Measurements from ENCODE around the gene CHRNA4. TPM values are rescaled to one million over a fixed set of nuclear protein-coding genes. Genes with fewer than 3 reads are reported as not detected.

CHRNA4 gene
- polyA plus RNA-seq, 1 donor from 2014 or later, result not detected

- H3K4me3 Mint-ChIP-seq, result no peak overlapping the region
- H3K27me3 Mint-ChIP-seq, result peaks cover 5% of the 10 kb centered on the region
- H3K4me1 Mint-ChIP-seq, result peaks cover 0 to 5% (median 4%) of the 10 kb centered on the region in 3 donors
- no peak overlapping the region for H3K27ac Mint-ChIP-seq
- no peaks in the 10 kb centered on the region for H3K36me3 Mint-ChIP-seq
- peaks cover 0 to 2% (median 0%) of the 10 kb centered on the region in 3 donors for H3K9me3 Mint-ChIP-seq
Measured at GRCh38 chr20:63325021-63325471, 36.1 kb downstream of the CHRNA4 start.

- Mint-ChIP-seq H3K4me3 (peak overlapping the region in 1 of 4 donors; percentile 30), H3K27ac (peak overlapping the region in 1 of 3 donors; percentile 29), H3K36me3 (no peaks in the 10 kb centered on the region), H3K4me1 (peaks cover 0 to 5% (median 4%) of the 10 kb centered on the region in 3 donors), H3K27me3 (peaks cover 5% of the 10 kb centered on the region), H3K9me3 (no peaks in the 10 kb centered on the region)
Measured at GRCh38 chr20:63323357-63323981, 37.7 kb downstream of the CHRNA4 start.

- H3K36me3 Mint-ChIP-seq, result no peaks in the 10 kb centered on the region
- no peak overlapping the region for H3K4me3 Mint-ChIP-seq
- peaks cover 5% of the 10 kb centered on the region for H3K27me3 Mint-ChIP-seq
- H3K27ac Mint-ChIP-seq, result no peak overlapping the region
- H3K9me3 Mint-ChIP-seq, result no peaks in the 10 kb centered on the region
- H3K4me1 Mint-ChIP-seq, result peaks cover 0 to 5% (median 4%) of the 10 kb centered on the region in 3 donors
Measured at GRCh38 chr20:63322933-63323273, 38.2 kb downstream of the CHRNA4 start.

- H3K4me1 Mint-ChIP-seq, result peaks cover 0 to 5% (median 4%) of the 10 kb centered on the region in 3 donors
- no peak overlapping the region for H3K27ac Mint-ChIP-seq
- H3K27me3 Mint-ChIP-seq, result peaks cover 5% of the 10 kb centered on the region
- no peaks in the 10 kb centered on the region for H3K9me3 Mint-ChIP-seq
- H3K4me3 Mint-ChIP-seq, result no peak overlapping the region
- no peaks in the 10 kb centered on the region for H3K36me3 Mint-ChIP-seq
Measured at GRCh38 chr20:63322146-63322932, 38.8 kb downstream of the CHRNA4 start.

GRCh38 chr20:63321148-63321831, 39.9 kb downstream of the CHRNA4 start:
- no peak overlapping the region for H3K27ac Mint-ChIP-seq
- no peaks in the 10 kb centered on the region for H3K9me3 Mint-ChIP-seq
- H3K36me3 Mint-ChIP-seq, result no peaks in the 10 kb centered on the region
- no peak overlapping the region for H3K4me3 Mint-ChIP-seq
- H3K27me3 Mint-ChIP-seq, result peaks cover 5% of the 10 kb centered on the region
- peaks cover 0 to 2% (median 0%) of the 10 kb centered on the region in 3 donors for H3K4me1 Mint-ChIP-seq

- H3K27ac Mint-ChIP-seq, result no peak overlapping the region
- H3K4me3 Mint-ChIP-seq, result no peak overlapping the region
- peaks cover 0 to 2% (median 0%) of the 10 kb centered on the region in 3 donors for H3K4me1 Mint-ChIP-seq
- H3K9me3 Mint-ChIP-seq, result no peaks in the 10 kb centered on the region
- H3K36me3 Mint-ChIP-seq, result no peaks in the 10 kb centered on the region
- H3K27me3 Mint-ChIP-seq, result peaks cover 8% of the 10 kb centered on the region
Measured at GRCh38 chr20:63320616-63321147, 40.5 kb downstream of the CHRNA4 start.

- peaks cover 0 to 2% (median 0%) of the 10 kb centered on the region in 3 donors for H3K4me1 Mint-ChIP-seq
- peaks cover 12% of the 10 kb centered on the region for H3K27me3 Mint-ChIP-seq
- no peak overlapping the region for H3K4me3 Mint-ChIP-seq
Measured at GRCh38 chr20:63320041-63320511, 41.1 kb downstream of the CHRNA4 start.

GRCh38 chr20:63319164-63320040, 41.7 kb downstream of the CHRNA4 start:
- Mint-ChIP-seq H3K4me3 (no peak overlapping the region), H3K4me1 (peaks cover 0 to 2% (median 0%) of the 10 kb centered on the region in 3 donors), H3K27me3 (peaks cover 12% of the 10 kb centered on the region), H3K27ac (no peak overlapping the region), H3K9me3 (no peaks in the 10 kb centered on the region), H3K36me3 (no peaks in the 10 kb centered on the region)

More at GRCh38 chr20:63320041-63320511, 41.1 kb downstream of the CHRNA4 start:
- H3K9me3 Mint-ChIP-seq, result no peaks in the 10 kb centered on the region
- H3K36me3 Mint-ChIP-seq, result no peaks in the 10 kb centered on the region
- H3K27ac Mint-ChIP-seq, result no peak overlapping the region

- H3K36me3 Mint-ChIP-seq, result no peaks in the 10 kb centered on the region
- H3K4me3 Mint-ChIP-seq, result no peak overlapping the region
- H3K27ac Mint-ChIP-seq, result no peak overlapping the region
- peaks cover 10% of the 10 kb centered on the region for H3K27me3 Mint-ChIP-seq
- no peaks in the 10 kb centered on the region for H3K9me3 Mint-ChIP-seq
- peaks cover 0 to 2% (median 0%) of the 10 kb centered on the region in 3 donors for H3K4me1 Mint-ChIP-seq
Measured at GRCh38 chr20:63318391-63319163, 42.6 kb downstream of the CHRNA4 start.

GRCh38 chr20:63317601-63318291, 43.4 kb downstream of the CHRNA4 start:
- Mint-ChIP-seq H3K27me3 (peaks cover 8% of the 10 kb centered on the region), H3K4me3 (no peak overlapping the region), H3K27ac (no peak overlapping the region), H3K36me3 (no peaks in the 10 kb centered on the region), H3K4me1 (no peaks in the 10 kb centered on the region), H3K9me3 (no peaks in the 10 kb centered on the region)

GRCh38 chr20:63317061-63317460, 44.1 kb downstream of the CHRNA4 start:
- no peaks in the 10 kb centered on the region for H3K36me3 Mint-ChIP-seq
- H3K27ac Mint-ChIP-seq, result no peak overlapping the region
- no peak overlapping the region for H3K4me3 Mint-ChIP-seq
- H3K27me3 Mint-ChIP-seq, result peaks cover 8% of the 10 kb centered on the region
- no peaks in the 10 kb centered on the region for H3K9me3 Mint-ChIP-seq
- no peaks in the 10 kb centered on the region for H3K4me1 Mint-ChIP-seq

GRCh38 chr20:63316502-63316921, 44.6 kb downstream of the CHRNA4 start:
- Mint-ChIP-seq H3K9me3 (no peaks in the 10 kb centered on the region), H3K4me3 (no peak overlapping the region)

More at GRCh38 chr20:63316502-63316921, 44.6 kb downstream of the CHRNA4 start:
- no peak overlapping the region for H3K27ac Mint-ChIP-seq
- H3K27me3 Mint-ChIP-seq, result peaks cover 11% of the 10 kb centered on the region
- H3K4me1 Mint-ChIP-seq, result no peaks in the 10 kb centered on the region
- no peaks in the 10 kb centered on the region for H3K36me3 Mint-ChIP-seq
